Measurements from ENCODE around the gene MAB21L4.

- TF ChIP-seq CTCF (IDR thresholded peaks at IDR 0.05) (no peak), POLR2A (IDR thresholded peaks at IDR 0.05) (no peak)
These were observed 8.5 kb upstream of the MAB21L4 start for GRCh38 chr2:240904216-240905175.
